Gastrocnemius medialis (tissue), 4 donors: ENCODE results near the gene GIPC1.

Source experiments
- POLR2A ChIP-seq, 2 donors: fragments of 450-650 bp; IDR thresholded peaks; one replicate each; pipeline ENCODE4 v1.6.1; 2017; ENCODE audit warnings: antibody characterized with exemption in 2 of 2, mild to moderate bottlenecking in 2 of 2, moderate library complexity in 2 of 2
- TF ChIP-seq, protein P1 (sequence below), 5 experiments: fragments of 450-650 bp in 3 of 5; fragments of 200-600 bp in 2 of 5; sonication (generic) in 2 of 5; IDR thresholded peaks in 4 of 5; conservative IDR thresholded peaks in 1 of 5; 1 replicate in 4 of 5; 2 replicates in 1 of 5; pipeline ENCODE4 v1.5.1; 2016 to 2019; ENCODE audit warnings: antibody characterized with exemption in 5 of 5, mild to moderate bottlenecking in 3 of 5, moderate library complexity in 3 of 5

DNA sequence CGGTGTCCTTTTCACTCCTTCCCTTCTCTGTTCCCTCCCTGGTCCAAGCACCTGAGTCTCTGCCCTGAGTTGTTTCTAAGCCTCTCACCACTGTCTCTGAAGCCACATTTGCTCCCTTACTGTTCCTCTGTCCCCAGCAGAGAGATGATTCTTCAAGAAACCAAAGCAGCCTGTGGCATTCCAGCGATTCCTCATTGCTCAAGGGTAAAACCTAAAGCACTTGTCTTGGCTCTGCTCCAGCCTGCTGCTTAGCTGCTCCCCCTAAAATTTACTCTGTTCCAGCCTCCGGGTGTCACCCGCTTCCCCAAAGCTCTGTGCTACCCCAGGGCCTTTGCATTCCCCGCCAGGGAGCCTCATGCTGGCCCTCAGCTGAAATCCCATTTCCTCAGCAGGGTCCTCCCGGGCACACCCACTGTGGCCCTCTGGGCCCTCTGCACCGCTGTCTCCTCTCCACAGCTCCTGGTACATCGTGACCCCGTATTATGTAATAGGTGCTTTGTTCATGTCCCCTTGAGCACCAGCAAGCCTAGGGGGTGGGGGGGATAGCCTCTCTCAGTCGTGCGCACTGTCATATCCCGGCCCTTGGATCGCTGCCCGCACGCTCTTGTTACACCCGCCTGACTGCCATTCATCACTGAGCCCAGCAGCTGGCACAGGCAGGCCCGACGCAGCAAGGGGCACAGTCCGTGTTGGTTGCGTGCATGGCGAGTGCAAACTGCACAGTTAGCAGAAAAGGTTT lies 49.2 kb upstream of the GIPC1 start:
- peak; percentile 23 to 51 for TF ChIP-seq POLR2A (IDR thresholded peaks at IDR 0.05)
- TF ChIP-seq, protein P1, sequence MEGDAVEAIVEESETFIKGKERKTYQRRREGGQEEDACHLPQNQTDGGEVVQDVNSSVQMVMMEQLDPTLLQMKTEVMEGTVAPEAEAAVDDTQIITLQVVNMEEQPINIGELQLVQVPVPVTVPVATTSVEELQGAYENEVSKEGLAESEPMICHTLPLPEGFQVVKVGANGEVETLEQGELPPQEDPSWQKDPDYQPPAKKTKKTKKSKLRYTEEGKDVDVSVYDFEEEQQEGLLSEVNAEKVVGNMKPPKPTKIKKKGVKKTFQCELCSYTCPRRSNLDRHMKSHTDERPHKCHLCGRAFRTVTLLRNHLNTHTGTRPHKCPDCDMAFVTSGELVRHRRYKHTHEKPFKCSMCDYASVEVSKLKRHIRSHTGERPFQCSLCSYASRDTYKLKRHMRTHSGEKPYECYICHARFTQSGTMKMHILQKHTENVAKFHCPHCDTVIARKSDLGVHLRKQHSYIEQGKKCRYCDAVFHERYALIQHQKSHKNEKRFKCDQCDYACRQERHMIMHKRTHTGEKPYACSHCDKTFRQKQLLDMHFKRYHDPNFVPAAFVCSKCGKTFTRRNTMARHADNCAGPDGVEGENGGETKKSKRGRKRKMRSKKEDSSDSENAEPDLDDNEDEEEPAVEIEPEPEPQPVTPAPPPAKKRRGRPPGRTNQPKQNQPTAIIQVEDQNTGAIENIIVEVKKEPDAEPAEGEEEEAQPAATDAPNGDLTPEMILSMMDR (IDR thresholded peaks at IDR 0.05 in 4 of 5, conservative IDR thresholded peaks at IDR 0.05 in 1 of 5), result no peak
